ENCODE results near the gene DEFB119. TPM values are rescaled to one million over a fixed set of nuclear protein-coding genes. Genes with fewer than 3 reads are reported as not detected.
"Not testable (repeated sequence)": the region's sequence is repeated elsewhere in the genome, so short reads cannot be mapped to it uniquely, and the experiment has no call there.

The DEFB119 gene
- total RNA-seq, 4 donors from 2014 or later: not detected

DNA sequence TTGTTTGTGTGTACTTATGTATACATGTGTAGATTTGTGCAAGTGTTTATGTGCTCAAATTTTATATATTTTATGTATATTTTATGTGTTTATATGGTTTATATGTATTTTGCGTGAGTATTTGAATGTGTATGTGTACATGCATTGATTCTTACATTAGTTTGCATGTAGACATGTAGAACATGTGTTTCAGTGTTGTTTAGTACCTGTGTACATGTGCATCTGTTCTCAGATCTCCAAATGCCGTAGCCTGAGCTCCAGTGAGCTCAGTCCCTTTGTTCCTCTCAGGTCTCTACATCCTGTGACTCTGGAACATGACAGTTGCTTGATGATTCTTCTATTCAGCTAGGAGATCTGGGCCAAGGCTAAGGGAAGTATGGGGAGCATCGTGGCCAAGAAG, 4.5 kb upstream of the DEFB119 start:
- no peaks in the 10 kb centered on the region for H3K27me3 ChIP-seq
- DNase-seq (ENCODE audit: low spot score in 2 of 2): no peak
- H3K36me3 ChIP-seq: no peaks in the 10 kb centered on the region
- no peaks in the 10 kb centered on the region for H3K4me1 ChIP-seq
- TF ChIP-seq POLR2A (IDR thresholded peaks at IDR 0.05) (no peak), EP300 (IDR thresholded peaks at IDR 0.05) (no peak)
- TF ChIP-seq, protein P1, sequence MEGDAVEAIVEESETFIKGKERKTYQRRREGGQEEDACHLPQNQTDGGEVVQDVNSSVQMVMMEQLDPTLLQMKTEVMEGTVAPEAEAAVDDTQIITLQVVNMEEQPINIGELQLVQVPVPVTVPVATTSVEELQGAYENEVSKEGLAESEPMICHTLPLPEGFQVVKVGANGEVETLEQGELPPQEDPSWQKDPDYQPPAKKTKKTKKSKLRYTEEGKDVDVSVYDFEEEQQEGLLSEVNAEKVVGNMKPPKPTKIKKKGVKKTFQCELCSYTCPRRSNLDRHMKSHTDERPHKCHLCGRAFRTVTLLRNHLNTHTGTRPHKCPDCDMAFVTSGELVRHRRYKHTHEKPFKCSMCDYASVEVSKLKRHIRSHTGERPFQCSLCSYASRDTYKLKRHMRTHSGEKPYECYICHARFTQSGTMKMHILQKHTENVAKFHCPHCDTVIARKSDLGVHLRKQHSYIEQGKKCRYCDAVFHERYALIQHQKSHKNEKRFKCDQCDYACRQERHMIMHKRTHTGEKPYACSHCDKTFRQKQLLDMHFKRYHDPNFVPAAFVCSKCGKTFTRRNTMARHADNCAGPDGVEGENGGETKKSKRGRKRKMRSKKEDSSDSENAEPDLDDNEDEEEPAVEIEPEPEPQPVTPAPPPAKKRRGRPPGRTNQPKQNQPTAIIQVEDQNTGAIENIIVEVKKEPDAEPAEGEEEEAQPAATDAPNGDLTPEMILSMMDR (IDR thresholded peaks at IDR 0.05): no peak
- WGBS, 2 donors: 45 to 51% methylated on average over 3 of the region's 3 CpGs
- H3K27ac ChIP-seq: no peak overlapping the region
- no peak overlapping the region for H3K4me3 ChIP-seq
- H3K9me3 ChIP-seq: no peaks in the 10 kb centered on the region

GRCh38 chr20:31392836-31393235, 2.4 kb upstream of the DEFB119 start:
- no peak for DNase-seq (ENCODE audit: low spot score in 2 of 2)
- 64 to 71% methylated on average over 2 of the region's 2 CpGs for WGBS, 2 donors
- no peak overlapping the region for H3K27ac ChIP-seq
- H3K36me3 ChIP-seq: no peaks in the 10 kb centered on the region
- no peaks in the 10 kb centered on the region for H3K4me1 ChIP-seq
- TF ChIP-seq, protein P1 (IDR thresholded peaks at IDR 0.05): no peak
- TF ChIP-seq EP300 (IDR thresholded peaks at IDR 0.05): no peak
- no peak for TF ChIP-seq POLR2A (IDR thresholded peaks at IDR 0.05)
- H3K4me3 ChIP-seq: no peak overlapping the region
- no peaks in the 10 kb centered on the region for H3K27me3 ChIP-seq
- no peaks in the 10 kb centered on the region for H3K9me3 ChIP-seq

DNA sequence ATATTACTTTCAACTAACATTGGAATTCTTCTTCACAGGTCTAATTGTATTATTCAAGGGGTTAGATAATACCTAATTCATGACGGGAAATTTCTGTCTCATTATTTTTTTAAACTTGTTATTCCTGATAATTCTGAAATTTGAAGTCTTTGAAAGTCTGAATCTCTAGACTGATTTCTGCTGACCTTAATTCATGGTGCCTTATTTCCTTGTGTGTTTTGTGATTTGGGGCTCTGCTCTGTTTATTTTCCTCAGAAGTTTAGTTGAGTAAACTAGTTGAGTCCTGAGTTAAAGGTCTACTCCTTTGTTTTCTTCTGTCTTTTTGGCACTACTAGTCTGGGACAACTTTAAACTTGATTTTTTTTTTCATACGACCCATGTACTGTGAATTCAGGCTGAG, 16.0 kb downstream of the DEFB119 start:
- H3K4me1 ChIP-seq: no peaks in the 10 kb centered on the region
- no peak for DNase-seq (ENCODE audit: low spot score in 2 of 2)
- H3K27me3 ChIP-seq: no peaks in the 10 kb centered on the region
- H3K27ac ChIP-seq: no peak overlapping the region
- no peaks in the 10 kb centered on the region for H3K36me3 ChIP-seq
- no peak overlapping the region for H3K4me3 ChIP-seq
- TF ChIP-seq, protein P1 (IDR thresholded peaks at IDR 0.05): no peak
- 60 to 75% methylated on average over 2 of the region's 2 CpGs for WGBS, 2 donors
- peaks cover 0 to 9% (median 0%) of the 10 kb centered on the region in 4 donors for H3K9me3 ChIP-seq

DNA sequence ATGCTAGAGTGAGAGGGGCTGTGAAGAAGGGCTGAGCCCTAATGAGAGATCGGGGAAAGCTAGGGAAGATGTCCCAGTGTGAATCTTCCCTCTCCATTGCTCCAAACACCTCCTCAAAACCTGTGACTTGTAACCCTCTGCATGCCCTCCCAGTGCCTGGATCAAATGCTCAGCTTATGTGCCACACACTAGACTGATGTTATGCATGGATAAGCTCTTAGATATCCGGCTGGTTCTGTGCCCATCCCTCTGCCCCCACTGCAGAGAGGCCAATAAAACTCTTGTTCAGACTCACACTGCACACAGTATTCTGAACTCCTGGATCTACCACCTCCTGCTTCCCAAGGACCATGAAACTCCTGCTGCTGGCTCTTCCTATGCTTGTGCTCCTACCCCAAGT, 22.1 kb downstream of the DEFB119 start, which contains the start of gene DEFB118:
DEFB118 (plus strand) TSS at position 301 of the 400 bp plus-strand sequence; CDS start at position 351, 50 bp downstream.
- Histone ChIP-seq H3K36me3 (no peaks in the 10 kb centered on the region), H3K27me3 (no peaks in the 10 kb centered on the region), H3K27ac (no peak within 1 kb of the TSS), H3K9me3 (peaks cover 0 to 14% (median 0%) of the 10 kb centered on the region in 4 donors), H3K4me3 (no peak within 1 kb of the TSS), H3K4me1 (no peaks in the 10 kb centered on the region)
- DNase-seq (ENCODE audit: low spot score in 2 of 2): no peak
- WGBS, 2 donors: 67 to 87% methylated on average over 2 of the region's 2 CpGs
- TF ChIP-seq, protein P1 (IDR thresholded peaks at IDR 0.05): no peak
- TF ChIP-seq POLR2A (IDR thresholded peaks at IDR 0.05): no peak

- H3K27ac ChIP-seq; H3K36me3 ChIP-seq; H3K4me1 ChIP-seq; H3K4me3 ChIP-seq; H3K27me3 ChIP-seq; DNase-seq (ENCODE audit: low spot score in 2 of 2): not testable (repeated sequence)
- 74 to 83% methylated on average over 5 of the region's 5 CpGs for WGBS, 2 donors
- peaks cover 0 to 17% (median 0%) of the 10 kb centered on the region in 4 donors for H3K9me3 ChIP-seq
These were observed 26.1 kb downstream of the DEFB119 start for GRCh38 chr20:31364272-31364671.

DNA sequence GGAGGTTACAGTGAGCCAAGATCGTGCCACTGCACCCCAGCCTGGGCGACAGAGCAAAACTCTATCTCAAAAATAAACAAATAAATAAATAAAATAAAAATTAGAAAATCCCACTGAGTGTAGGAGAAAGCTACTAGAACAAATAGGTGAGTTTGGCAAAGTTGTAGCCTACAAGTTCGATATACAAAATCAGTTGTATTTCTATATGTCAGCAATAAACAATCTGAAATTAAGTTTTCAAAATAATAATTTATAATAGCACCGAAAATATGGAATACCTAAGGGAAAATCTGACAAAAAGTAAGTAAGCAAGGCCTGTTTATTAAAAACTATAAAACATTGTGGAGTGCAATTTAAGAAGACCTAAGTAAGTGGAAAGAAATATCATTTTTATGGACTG, 27.1 kb downstream of the DEFB119 start:
- TF ChIP-seq, protein P1 (IDR thresholded peaks at IDR 0.05): no peak
- no peak for TF ChIP-seq POLR2A (IDR thresholded peaks at IDR 0.05)
- TF ChIP-seq EP300 (IDR thresholded peaks at IDR 0.05): no peak
- 71 to 72% methylated on average over 4 of the region's 4 CpGs for WGBS, 2 donors

More for the DNA sequence above, 27.1 kb downstream of the DEFB119 start:
- H3K27ac ChIP-seq: no peak overlapping the region
- H3K9me3 ChIP-seq: peaks cover 0 to 17% (median 0%) of the 10 kb centered on the region in 4 donors
- DNase-seq (ENCODE audit: low spot score in 2 of 2): no peak
- H3K4me1 ChIP-seq: no peaks in the 10 kb centered on the region
- no peak overlapping the region for H3K4me3 ChIP-seq
- H3K27me3 ChIP-seq: no peaks in the 10 kb centered on the region
- no peaks in the 10 kb centered on the region for H3K36me3 ChIP-seq

Data from tibial nerve (tissue), 4 donors.